HepG2 (cell line): Measurements from ENCODE around the gene A3GALT2. TPM values are rescaled to one million over a fixed set of nuclear protein-coding genes. Genes with fewer than 3 reads are reported as not detected.

ENCODE experiments used
- ATAC-seq: fragments of 200-7000 bp; cut with Tn5 transposase; 3 replicates; pipeline ENCODE4 v1.9.1; 2020; ENCODE audit warnings: mild to moderate bottlenecking, moderate library complexity
- BruUV-seq: library from RNA; stranded (reverse); fragments of 400-500 nt; replicated peaks from 2 replicates; lab custom pipeline; 2021; lab: Mats Ljungman, UMichigan
- CTCF ChIA-PET: fragments of 300-600 bp; formaldehyde crosslinking; extraction: SDS; loops from one replicate; lab custom pipeline; 2021; ENCODE audit warnings: low total read pairs, inconsistent platforms, low intra/inter-chr PET ratio; lab: Yijun Ruan, JAX
- POLR2A ChIA-PET: fragments of 350-600 bp; sonication (Branson Sonifier 250); formaldehyde crosslinking; loops from one replicate; lab custom pipeline; 2020; ENCODE audit warnings: antibody characterized with exemption, inconsistent platforms; lab: Yijun Ruan, JAX
- DNase-seq: peaks from one replicate; pipeline ENCODE4 v3.0.0-alpha.2; 2015; ENCODE audit warnings: low spot score
- FAIRE-seq: peaks from 3 replicates; lab custom pipeline; 2011; peaks lifted over from hg19 to GRCh38; lab: Jason Lieb, UNC
- H2AFZ ChIP-seq: one replicate; pipeline ENCODE4 v1.6.1; 2011; ENCODE audit warnings: low read length, inconsistent platforms
- H3K27ac ChIP-seq: fragments of 300-600 bp; 3 replicates; pipeline ENCODE4 v1.8.0; 2011; ENCODE audit warnings: mixed run types, mild to moderate bottlenecking, mixed read lengths, low read length, inconsistent platforms; ENCODE audit not compliant: insufficient read depth; ENCODE audit errors: extremely low read length
- H3K27me3 ChIP-seq, 2 experiments: fragments of 200-600 bp in 1 of 2; 2 replicates in 1 of 2; 3 replicates in 1 of 2; pipeline versions ENCODE4 v1.6.0 to v1.8.0; 2011; ENCODE audit warnings: low read length in 2 of 2, mild to moderate bottlenecking in 2 of 2, moderate library complexity in 2 of 2, inconsistent platforms in 1 of 2; ENCODE audit not compliant: insufficient read depth in 2 of 2, control insufficient read depth in 1 of 2
- H3K36me3 ChIP-seq, 2 experiments: fragments of 200-600 bp in 1 of 2; replicated peaks in 1 of 2; 2 replicates in 1 of 2; 3 replicates in 1 of 2; pipeline versions ENCODE4 v1.5.1 to v1.8.0; 2011; ENCODE audit warnings: low read length in 2 of 2, inconsistent platforms in 1 of 2; ENCODE audit not compliant: insufficient read depth in 2 of 2, control insufficient read depth in 1 of 2
- H3K4me1 ChIP-seq: 2 replicates; pipeline ENCODE4 v1.5.1; 2012; ENCODE audit warnings: low read length, inconsistent platforms; ENCODE audit not compliant: insufficient read depth
- H3K4me2 ChIP-seq: 2 replicates; pipeline ENCODE4 v1.6.0; 2011; ENCODE audit warnings: low read depth, low read length, inconsistent platforms
- H3K4me3 ChIP-seq, 3 experiments: fragments of 200-600 bp in 1 of 3; sonication (generic), shearing (Covaris generic) in 1 of 3; replicated peaks in 1 of 3; 2 replicates each; pipeline ENCODE4 v1.5.1; 2011 to 2016; ENCODE audit warnings: low read length in 3 of 3, inconsistent platforms in 2 of 3, low read depth in 2 of 3, mild to moderate bottlenecking in 2 of 3, control low read depth in 1 of 3, mixed read lengths in 1 of 3; ENCODE audit not compliant: insufficient read depth in 1 of 3
- H3K79me2 ChIP-seq: one replicate; pipeline ENCODE4 v1.6.1; 2011; ENCODE audit warnings: low read length, inconsistent platforms; ENCODE audit not compliant: insufficient read depth
- H3K9ac ChIP-seq: 2 replicates; pipeline ENCODE4 v1.6.0; 2011; ENCODE audit warnings: mild to moderate bottlenecking, low read depth, low read length, inconsistent platforms; ENCODE audit not compliant: insufficient read depth
- H3K9me3 ChIP-seq: 2 replicates; pipeline ENCODE4 v1.5.1; 2012; ENCODE audit warnings: mild to moderate bottlenecking, low read length
- H4K20me1 ChIP-seq: 2 replicates; pipeline ENCODE4 v1.6.0; 2011; ENCODE audit warnings: inconsistent platforms, mild to moderate bottlenecking, low read length, moderate library complexity; ENCODE audit not compliant: insufficient read depth
- AGO2 ChIP-seq: fragments of 200-400 bp; formaldehyde crosslinking; optimal IDR thresholded peaks from 2 replicates; pipeline ENCODE3; 2017; ENCODE audit warnings: mild to moderate bottlenecking, low read depth, low read length, moderate library complexity
- DZIP1 ChIP-seq: sonication (generic); formaldehyde crosslinking; IDR thresholded peaks from 2 replicates; pipeline ENCODE4 v1.5.0; 2020; ENCODE audit warnings: mild to moderate bottlenecking, missing genetic modification reagents
- GATAD2A ChIP-seq: IDR thresholded peaks from 2 replicates; pipeline ENCODE4 v1.6.1; 2016
- RAD21 ChIP-seq: fragments of 450-650 bp; formaldehyde crosslinking; IDR thresholded peaks from 2 replicates; pipeline ENCODE4 v1.5.0; 2020; ENCODE audit warnings: mild to moderate bottlenecking
- WGBS: methylation state at CpG from one replicate; pipeline ENCODE4 v1.1.6; 2017; ENCODE audit warnings: low lambda C conversion rate; 5-methylcytosine and 5-hydroxymethylcytosine counted together
- in situ Hi-C: cut with HindIII; loops from 2 replicates; pipeline ENCODE4 v1.10.0; 2017; ENCODE audit warnings: low pct_unique_long_range_greater_than_20kb; ENCODE audit not compliant: extremely low pct_ligation_motif_present
- intact Hi-C: fragments of 100-400 bp; cut with micrococcal nuclease; formaldehyde crosslinking; loops from one replicate; pipeline ENCODE4 v1.10.0; 2022; ENCODE audit not compliant: unreplicated experiment
- polyA plus RNA-seq, 8 experiments: library from polyadenylated mRNA; depleted of rRNA in 3 of 8; stranded (reverse) in 7 of 8; unstranded in 1 of 8; fragments of >200 nt; fragmentation: Illumina TruSeq in 4 of 8; extraction: Trizol in 4 of 8; gene quantifications; 2 replicates each; pipeline versions ENCODE4 v1.2.1 to v1.2.3, GENCODE V29; 2011 to 2016; ENCODE audit warnings: low read depth in 4 of 8, missing spikeins in 1 of 8, mixed read lengths in 1 of 8; ENCODE audit not compliant: insufficient read depth in 1 of 8
- total RNA-seq, 5 experiments: library from RNA; depleted of rRNA; stranded (reverse); fragments of >200 nt; fragmentation: Illumina TruSeq; extraction: Trizol; gene quantifications; 2 replicates each; pipeline ENCODE4 v1.2.3, GENCODE V29; 2016; ENCODE audit warnings: low read depth in 1 of 5

A3GALT2 gene
- total and polyA plus RNA-seq, 2 of the 13 experiments (the other 11 are each of a cell fraction or from before 2014, with no cell fraction given): not detected

- TF ChIP-seq DZIP1 (CRISPR knock-in tag): no peak
- TF ChIP-seq RAD21 (CRISPR knock-in tag): no peak
Observed at GRCh38 chr1:33267468-33268205, 53.3 kb downstream of the A3GALT2 start (continued).

- H3K36me3 ChIP-seq: peaks cover 4 to 14% of the 10 kb centered on the region in 2 experiments; a peak in 4 of 5 replicates
- H3K9ac ChIP-seq: no peak overlapping the region
- in situ Hi-C loops (no loop called here), intact Hi-C loops (no loop called here)
- H3K4me1 ChIP-seq: peaks cover 51% of the 10 kb centered on the region
- H3K27ac ChIP-seq: no peak overlapping the region
- no peak overlapping the region for H3K4me3 ChIP-seq
- 95% methylated on average over 3 of the region's 6 CpGs for WGBS
- ChIA-PET POLR2A (interaction anchor here (1.6 kb wide), 1 partner anchor 9 kb away, joined by 5 read pairs; no protein-coding TSS in a partner anchor), CTCF (no interaction called here)
- DNase-seq: no peak
- FAIRE-seq: no peak
- H3K4me2 ChIP-seq: no peak overlapping the region
- no peak for ATAC-seq
- H4K20me1 ChIP-seq: no peaks in the 10 kb centered on the region; the same call in 1 of the 2 replicates
- H2AFZ ChIP-seq: no peak overlapping the region
- no TSS peak for BruUV-seq
- TF ChIP-seq AGO2 (peak; percentile 27), GATAD2A (no peak)
- no peaks in the 10 kb centered on the region for H3K9me3 ChIP-seq
- no peaks in the 10 kb centered on the region for H3K27me3 ChIP-seq
- H3K79me2 ChIP-seq: peaks cover 15% of the 10 kb centered on the region
Observed at GRCh38 chr1:33266766-33267165, 54.1 kb downstream of the A3GALT2 start.
